ENCODE data around the gene DKK3. TPM values are rescaled to one million over a fixed set of nuclear protein-coding genes. Genes with fewer than 3 reads are reported as not detected.
A peak's percentile ranks its signal among the peaks of the same experiment; 100 is the strongest.

The DKK3 gene
- total and polyA plus RNA-seq, 7 donors, result 2.8 to 10.5 (median 4.1) TPM

GRCh38 chr11:11981364-11981763 lies 27.1 kb downstream of the DKK3 start:
- TF ChIP-seq, protein P1, sequence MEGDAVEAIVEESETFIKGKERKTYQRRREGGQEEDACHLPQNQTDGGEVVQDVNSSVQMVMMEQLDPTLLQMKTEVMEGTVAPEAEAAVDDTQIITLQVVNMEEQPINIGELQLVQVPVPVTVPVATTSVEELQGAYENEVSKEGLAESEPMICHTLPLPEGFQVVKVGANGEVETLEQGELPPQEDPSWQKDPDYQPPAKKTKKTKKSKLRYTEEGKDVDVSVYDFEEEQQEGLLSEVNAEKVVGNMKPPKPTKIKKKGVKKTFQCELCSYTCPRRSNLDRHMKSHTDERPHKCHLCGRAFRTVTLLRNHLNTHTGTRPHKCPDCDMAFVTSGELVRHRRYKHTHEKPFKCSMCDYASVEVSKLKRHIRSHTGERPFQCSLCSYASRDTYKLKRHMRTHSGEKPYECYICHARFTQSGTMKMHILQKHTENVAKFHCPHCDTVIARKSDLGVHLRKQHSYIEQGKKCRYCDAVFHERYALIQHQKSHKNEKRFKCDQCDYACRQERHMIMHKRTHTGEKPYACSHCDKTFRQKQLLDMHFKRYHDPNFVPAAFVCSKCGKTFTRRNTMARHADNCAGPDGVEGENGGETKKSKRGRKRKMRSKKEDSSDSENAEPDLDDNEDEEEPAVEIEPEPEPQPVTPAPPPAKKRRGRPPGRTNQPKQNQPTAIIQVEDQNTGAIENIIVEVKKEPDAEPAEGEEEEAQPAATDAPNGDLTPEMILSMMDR (IDR thresholded peaks at IDR 0.05), result no peak
- intact Hi-C loops (cut with DNase I), result no loop called here
- no peaks in the 10 kb centered on the region for H3K9me3 ChIP-seq
- H3K4me3 ChIP-seq, result no peak overlapping the region
- no peaks in the 10 kb centered on the region for H3K27me3 ChIP-seq (ENCODE audit: insufficient read depth in 3 of 3, low read length in 2 of 3)
- no peaks in the 10 kb centered on the region for H3K36me3 ChIP-seq (ENCODE audit: insufficient read depth in 1 of 2, low read depth in 1 of 2)
- ATAC-seq (no peak), DNase-seq (no peak)
- H3K4me1 ChIP-seq, result peaks cover 20% of the 10 kb centered on the region
- WGBS, 3 donors, result 46 to 72% (median 60%) methylated on average over 5 of the region's 5 CpGs
- H3K27ac ChIP-seq, result no peak overlapping the region

GRCh38 chr11:11980841-11981308 lies 27.6 kb downstream of the DKK3 start:
- intact Hi-C loops (cut with DNase I), result no loop called here
- Histone ChIP-seq H3K27ac (no peak overlapping the region), H3K36me3 (ENCODE audit: insufficient read depth in 1 of 2, low read depth in 1 of 2) (no peaks in the 10 kb centered on the region), H3K4me3 (no peak overlapping the region), H3K27me3 (ENCODE audit: insufficient read depth in 3 of 3, low read length in 2 of 3) (no peaks in the 10 kb centered on the region), H3K9me3 (no peaks in the 10 kb centered on the region), H3K4me1 (peaks cover 20% of the 10 kb centered on the region)
- DNase-seq, result no peak
- ATAC-seq, result no peak
- TF ChIP-seq, protein P1 (IDR thresholded peaks at IDR 0.05), result no peak
- WGBS, 3 donors, result 74 to 90% (median 89%) methylated on average over 3 of the region's 3 CpGs

DNA sequence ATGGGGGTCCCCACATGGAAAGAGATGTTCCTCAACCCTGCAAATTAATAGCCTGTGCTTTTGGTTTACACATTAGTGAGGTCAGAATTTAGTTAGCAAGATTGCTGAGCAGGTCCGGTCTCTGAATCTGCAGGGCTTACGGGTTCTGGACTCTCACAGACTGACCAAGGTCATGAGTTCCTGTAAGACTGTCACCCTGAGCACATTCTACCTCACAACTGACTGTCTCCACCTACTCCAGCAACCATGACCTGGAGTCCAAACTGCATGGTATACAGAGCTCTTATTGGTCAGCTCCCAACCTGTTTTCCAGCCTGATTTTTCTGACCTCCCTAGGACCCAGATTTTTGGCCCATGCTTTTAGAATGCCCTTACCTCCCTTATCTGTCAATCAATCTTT lies 28.2 kb downstream of the DKK3 start:
- intact Hi-C loops (cut with DNase I), result no loop called here
- TF ChIP-seq, protein P1 (IDR thresholded peaks at IDR 0.05), result no peak
- no peaks in the 10 kb centered on the region for H3K36me3 ChIP-seq (ENCODE audit: insufficient read depth in 1 of 2, low read depth in 1 of 2)

GRCh38 chr11:11979488-11980117 lies 28.8 kb downstream of the DKK3 start:
- 37 to 58% (median 39%) methylated on average over 8 of the region's 8 CpGs for WGBS, 3 donors
- no peak overlapping the region for H3K4me3 ChIP-seq
- DNase-seq, result peak in 1 of 2 donors; percentile 57
- peak; percentile 18 to 51 (median 38) for ATAC-seq
- peak overlapping the region; percentile 56 for H3K27ac ChIP-seq
- TF ChIP-seq, protein P1 (IDR thresholded peaks at IDR 0.05), result no peak
- intact Hi-C loops (cut with DNase I), result no loop called here
- H3K27me3 ChIP-seq (ENCODE audit: insufficient read depth in 3 of 3, low read length in 2 of 3), result no peaks in the 10 kb centered on the region
- H3K36me3 ChIP-seq (ENCODE audit: insufficient read depth in 1 of 2, low read depth in 1 of 2), result no peaks in the 10 kb centered on the region
- peaks cover 20% of the 10 kb centered on the region for H3K4me1 ChIP-seq
- H3K9me3 ChIP-seq, result no peaks in the 10 kb centered on the region

More for the DNA sequence above, 28.2 kb downstream of the DKK3 start:
- Histone ChIP-seq H3K27me3 (ENCODE audit: insufficient read depth in 3 of 3, low read length in 2 of 3) (no peaks in the 10 kb centered on the region), H3K4me1 (peaks cover 20% of the 10 kb centered on the region), H3K9me3 (no peaks in the 10 kb centered on the region), H3K4me3 (no peak overlapping the region), H3K27ac (peak overlapping the region; percentile 56)
- DNase-seq, result no peak
- ATAC-seq, result no peak
- WGBS, 3 donors, result 70 to 94% (median 90%) methylated on average over 2 of the region's 2 CpGs
